NCI-H748 (cell line): ENCODE results near the gene TEX52.

Experiments
- DNase-seq: peaks from one replicate; lab custom pipeline; 2025; ENCODE audit not compliant: unreplicated experiment; lab: John Stamatoyannopoulos, UW

The TEX52 gene

GRCh38 chr12:2833810-2834209 is 23.0 kb downstream of the TEX52 start:
- DNase-seq, result no peak

GRCh38 chr12:2833327-2833726 is 23.5 kb downstream of the TEX52 start:
- DNase-seq, result no peak

DNA sequence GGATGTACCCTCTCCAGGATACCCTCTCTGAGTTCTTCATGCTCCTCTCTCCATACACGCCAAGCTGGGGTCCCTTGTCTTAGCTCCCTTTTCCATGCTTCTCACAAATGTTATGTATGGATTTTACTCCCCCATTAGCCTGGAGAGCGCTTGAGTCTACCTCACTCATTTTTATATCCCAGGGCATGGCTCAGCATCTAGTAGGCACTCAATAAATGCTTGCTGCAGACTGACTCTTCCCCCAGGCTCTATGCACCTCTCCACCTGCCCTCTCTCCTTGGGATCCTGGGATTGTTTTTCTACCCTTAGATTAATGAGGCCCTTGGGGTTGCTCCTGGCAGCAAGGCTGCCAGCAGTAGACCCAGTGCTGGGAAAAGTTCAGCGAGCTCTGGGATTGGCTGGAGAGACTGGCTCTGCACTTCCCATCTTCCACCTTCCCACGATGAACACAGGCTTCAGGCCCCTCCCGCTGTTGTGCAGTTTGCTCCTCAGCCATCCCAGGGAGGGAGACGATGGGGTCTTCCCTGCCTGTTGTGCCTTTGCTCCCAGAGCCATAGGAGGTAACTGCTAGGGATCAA is 24.2 kb downstream of the TEX52 start:
- DNase-seq, result no peak

- no peak for DNase-seq
These were observed 27.6 kb downstream of the TEX52 start for GRCh38 chr12:2829275-2829674.

DNA sequence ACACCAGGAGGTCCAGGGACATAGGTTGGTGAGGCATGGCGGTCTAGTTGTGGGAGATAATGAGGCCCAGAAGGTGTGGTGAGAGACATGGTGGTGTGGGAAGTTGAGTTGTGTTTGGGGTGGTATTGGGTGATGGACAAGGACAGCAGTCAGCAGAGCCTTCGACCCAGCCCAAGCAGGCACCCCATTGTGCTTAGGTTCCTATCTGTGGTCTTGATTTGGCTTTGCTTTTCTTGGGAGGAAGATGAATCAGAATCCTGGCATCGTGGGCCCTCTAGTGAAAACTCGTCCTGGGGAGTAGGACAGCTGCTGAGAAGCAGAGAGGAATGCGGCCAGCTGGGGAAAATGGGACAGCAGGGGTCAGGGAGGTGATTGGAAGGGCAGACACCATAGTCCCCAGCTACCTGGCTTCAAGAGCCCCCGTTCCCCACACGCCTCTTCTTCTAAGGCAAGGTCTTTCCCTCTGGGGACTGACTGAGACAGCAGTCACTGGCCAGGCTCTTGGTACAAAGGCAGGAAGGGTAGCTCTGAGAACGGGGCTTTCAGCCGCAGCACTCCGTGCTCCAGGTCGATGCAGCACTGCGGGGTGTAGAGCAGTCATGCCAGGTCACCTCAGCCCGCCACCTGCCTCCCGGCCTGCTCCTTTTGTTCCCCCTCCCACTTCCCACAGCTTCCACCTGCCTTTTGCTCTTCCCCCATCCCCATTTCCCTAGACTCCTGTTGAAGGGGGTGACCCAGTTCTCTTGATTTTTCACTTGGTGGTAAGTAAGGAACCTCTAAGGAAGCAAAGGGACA is 29.9 kb downstream of the TEX52 start:
- DNase-seq, result no peak

DNA sequence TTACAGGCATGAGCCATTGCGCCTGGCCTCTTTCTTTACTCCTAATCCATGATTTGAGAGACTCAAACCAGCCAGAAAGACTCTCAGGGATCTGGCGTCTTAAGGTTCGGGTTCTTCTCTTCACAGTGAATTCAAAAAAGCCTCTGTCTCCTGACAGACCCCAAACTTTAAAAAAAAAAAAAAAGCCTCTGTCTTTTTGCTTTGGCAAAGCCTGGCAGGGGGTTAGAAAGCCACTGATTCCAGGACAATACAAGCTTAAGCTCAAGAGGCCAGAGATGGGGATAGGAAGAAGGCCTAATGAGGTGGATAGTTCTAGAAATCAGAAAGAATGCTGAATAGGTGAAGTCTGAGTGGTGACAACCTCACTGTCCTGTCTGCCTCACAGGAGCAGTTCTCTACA is 30.8 kb downstream of the TEX52 start:
- DNase-seq, result no peak

- DNase-seq, result no peak
These were observed 31.7 kb downstream of the TEX52 start for GRCh38 chr12:2825132-2825531.

DNA sequence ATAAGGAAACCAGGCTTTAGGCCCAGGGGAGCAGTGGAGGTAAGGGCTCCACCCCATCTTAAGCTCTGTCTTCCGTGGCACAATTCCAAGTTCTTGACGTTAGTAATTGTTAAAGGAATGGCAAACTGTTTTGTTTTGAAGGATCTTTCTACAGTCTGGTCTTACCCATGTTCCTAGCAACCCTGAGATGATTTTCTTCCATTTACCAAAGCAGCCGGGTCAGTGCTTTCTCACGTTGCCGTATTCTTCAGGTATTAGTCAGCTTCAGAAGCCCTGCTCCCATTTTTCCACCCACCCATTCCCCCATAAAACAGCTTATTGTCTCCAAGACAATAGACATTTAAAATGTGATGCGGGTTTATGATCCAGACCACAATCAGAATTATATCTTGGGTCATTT is 32.3 kb downstream of the TEX52 start:
- no peak for DNase-seq

DNA sequence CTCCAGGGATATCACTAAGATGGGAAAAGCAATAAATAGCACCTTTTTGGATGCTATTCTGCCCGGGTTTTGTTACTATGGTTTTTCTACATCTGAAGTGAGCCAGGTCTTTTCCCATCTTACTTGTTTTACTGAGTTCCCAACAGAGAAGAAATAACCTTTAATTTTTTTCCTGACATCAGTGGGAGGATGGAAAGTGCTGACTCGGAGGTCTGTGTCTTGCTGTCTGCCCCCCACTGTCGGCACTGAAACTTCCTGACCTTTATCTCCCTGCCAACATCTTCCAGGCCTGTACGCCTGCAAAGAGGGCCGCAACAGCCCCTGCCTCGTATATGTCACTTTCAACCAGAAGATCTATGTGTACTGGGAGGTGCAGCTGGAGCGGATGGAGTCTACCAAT is 33.4 kb downstream of the TEX52 start:
- DNase-seq, result no peak

DNA sequence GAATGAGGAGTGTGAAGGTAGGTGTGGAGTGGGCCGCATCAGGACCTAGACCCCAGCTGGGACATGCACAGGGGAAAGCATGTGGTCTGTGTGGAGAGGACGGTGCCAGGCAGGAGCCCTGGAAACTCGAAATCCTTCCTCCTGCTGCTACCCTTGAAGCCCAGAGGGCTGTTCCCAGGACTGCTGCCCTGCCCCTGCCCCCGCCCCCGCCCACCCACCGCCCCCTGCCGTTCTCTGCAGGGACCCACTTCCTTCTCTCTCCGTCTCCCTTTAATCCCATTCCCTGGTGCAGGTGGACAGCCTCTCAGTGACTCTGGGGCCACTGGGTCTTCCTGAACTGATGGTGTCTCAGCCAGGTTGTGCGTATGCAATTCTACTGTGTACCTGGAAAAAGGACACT is 36.4 kb downstream of the TEX52 start:
- no peak for DNase-seq

DNA sequence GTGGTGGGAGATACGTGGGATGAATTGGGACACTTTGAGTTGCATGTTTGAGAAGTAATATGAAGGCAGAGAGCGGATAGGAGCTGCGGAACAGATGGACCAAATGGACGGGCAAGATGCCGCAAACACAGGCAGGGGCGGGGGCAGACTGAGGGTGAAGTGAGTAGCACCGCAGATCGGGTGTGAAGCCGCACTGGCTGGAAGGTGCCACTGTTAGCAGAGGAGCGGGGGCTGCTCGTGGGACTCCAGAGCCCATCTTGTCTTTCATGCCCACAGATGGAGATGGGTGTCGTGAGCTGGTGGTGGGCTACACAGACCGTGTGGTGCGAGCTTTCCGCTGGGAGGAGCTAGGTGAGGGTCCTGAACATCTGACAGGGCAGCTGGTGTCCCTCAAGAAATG is 37.0 kb downstream of the TEX52 start:
- no peak for DNase-seq

DNA sequence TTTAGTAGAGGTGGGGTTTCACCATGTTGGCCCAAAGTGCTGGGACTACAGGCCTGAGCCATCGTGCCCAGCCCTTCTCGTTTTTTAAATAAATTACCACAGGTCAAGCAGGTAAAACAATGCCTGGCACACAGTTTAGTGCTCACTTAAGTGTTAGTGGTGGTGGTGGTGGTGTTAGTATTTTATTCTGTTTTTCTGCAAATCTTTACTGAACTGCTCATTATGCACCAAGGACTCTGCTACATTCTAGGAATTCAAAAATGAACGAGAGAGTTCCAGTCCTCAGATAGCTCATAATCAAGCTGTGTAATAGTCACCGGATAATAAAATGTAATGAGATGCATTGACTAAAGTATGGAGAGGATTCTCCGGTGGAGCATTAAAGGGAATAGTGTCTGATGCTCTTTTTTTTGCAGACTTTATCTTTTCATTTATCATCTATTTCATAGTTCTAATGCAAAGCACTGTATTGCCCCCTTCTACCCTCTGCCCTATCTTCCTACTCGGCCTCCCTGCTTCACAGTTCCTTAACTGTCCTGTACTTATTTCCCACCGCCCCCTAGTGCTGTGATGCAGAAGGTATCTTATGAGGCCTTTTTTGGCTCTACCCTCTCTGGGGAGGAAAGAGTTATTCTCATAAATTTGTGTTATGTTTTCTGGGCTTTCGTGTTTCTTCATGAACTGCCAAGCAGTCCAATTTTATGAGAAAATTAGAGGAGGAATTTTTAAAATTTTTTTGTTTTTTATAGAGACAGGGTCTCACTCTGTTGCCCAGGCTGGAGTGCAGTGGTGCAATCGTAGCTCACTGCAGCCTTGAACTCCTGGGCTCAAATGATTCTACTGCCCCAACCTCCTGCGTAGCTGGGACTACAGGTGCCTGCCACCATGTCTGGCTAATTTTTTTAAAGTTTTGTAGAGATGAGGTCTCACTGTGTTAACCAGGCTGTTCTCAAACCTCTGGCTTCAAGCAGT is 43.3 kb downstream of the TEX52 start:
- peak; percentile 59 for DNase-seq

DNA sequence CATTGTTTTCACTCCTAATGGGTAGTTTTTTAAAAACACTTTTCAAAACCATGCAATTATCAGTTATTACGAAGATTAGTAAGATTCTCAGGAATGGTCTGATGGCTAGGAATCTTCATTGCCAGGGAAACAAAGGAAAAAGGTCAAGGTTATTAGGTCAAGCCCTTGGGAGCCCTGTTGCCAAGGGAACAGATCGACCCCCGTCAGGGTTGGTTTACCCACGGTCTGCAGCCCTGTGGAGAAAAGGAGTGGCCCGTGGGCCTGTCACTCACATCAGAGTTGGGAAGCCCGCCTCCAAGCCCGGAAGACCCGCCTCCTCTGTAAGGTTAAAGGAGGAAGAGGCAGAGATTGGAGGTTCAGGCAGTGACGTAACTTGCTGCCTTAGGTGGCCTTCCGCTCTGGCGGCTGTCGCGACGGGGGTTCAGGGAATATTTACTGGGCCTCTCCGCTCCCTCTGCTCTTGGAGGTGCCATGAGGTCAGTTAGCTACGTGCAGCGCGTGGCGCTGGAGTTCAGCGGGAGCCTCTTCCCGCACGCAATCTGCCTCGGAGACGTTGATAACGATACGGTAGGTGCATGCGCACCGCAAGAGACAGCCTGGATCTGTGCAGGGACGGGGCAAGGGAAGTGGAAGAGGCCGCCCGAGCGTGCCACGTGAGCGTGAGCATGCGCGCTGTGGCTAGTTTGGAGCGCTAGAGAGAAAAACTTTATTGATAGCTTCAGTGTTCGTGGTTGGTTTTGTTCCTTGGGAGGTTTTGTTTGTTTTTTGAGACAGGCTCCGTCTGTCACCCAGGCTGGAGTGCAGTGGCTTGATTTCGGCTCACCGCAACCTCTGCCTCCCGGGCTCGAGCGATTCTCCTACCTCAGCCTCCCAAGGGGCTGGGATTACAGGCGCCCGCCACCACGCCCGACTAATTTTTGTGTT is 44.3 kb downstream of the TEX52 start, which contains the start of gene ITFG2:
Gene ITFG2, plus strand, starts transcription at position 379 of the 924 bp plus-strand sequence. Its CDS starts 93 bp downstream, at position 472.
- DNase-seq, result peak; percentile 97

GRCh38 chr12:2811801-2812200 is 45.0 kb downstream of the TEX52 start:
- DNase-seq, result no peak

DNA sequence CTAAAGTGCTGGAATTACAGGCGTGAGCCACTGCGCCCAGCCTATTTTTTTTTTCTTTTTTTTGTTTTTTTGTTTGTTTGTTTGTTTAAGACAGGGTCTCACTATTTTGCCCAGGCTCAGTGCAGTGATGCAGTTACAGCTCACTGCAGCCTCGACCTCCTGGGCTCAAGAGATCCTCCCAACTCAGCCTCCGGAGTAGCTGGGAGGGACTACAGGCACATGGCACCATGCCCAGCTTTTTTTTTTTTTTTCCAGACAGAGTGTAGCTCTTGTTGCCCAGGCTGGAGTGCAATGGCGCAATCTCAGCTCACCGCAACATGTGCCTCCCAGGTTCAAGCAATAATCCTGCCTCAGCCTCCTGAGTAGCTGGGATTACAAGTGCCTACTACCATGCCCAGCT is 50.1 kb downstream of the TEX52 start:
- DNase-seq, result no peak

GRCh38 chr12:2805143-2805520 is 51.7 kb downstream of the TEX52 start:
- no peak for DNase-seq

- no peak for DNase-seq
These were observed 52.3 kb downstream of the TEX52 start for GRCh38 chr12:2804393-2805142.

DNA sequence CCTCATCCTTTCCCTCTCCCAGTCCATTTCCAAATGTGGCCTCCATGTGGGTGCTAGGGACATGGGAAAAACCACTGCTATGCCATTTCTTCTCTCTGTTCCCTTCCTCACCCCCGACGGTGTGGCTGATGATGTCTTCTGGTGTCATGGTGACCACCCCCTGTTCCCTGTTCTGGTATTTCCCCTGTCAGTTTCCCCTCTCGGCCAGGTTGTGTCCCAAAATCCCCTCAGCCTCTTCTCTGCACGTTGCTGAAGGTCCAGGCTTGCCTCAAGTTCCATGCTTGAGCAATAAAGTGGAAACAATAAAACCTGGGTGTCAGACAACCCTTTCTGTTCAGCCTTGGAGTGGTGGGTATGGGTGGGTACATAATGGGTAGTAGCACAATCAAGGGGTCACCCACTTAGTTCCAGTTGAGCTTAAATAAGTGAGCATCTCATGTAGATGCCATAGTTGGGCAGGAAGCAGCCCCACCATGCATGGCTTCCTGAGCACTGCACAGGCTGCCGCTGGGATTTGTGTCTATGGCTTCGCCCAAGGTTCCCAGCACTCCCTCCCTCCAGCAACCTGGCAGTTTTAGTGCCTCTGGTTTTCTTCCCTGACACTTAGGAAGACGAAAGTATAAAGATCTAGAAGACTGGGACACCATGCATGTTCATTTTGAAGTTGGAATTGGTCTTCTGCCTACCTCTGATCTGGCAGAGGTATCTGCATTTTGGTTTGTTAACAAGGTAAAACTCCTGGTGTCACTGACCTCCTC is 53.0 kb downstream of the TEX52 start:
- no peak for DNase-seq
